HepG2 (cell line): ENCODE data around the gene CSK. TPM values are rescaled to one million over a fixed set of nuclear protein-coding genes. Genes with fewer than 3 reads are reported as not detected.

Experiments used
- ATF1 ChIP-seq: IDR thresholded peaks from 2 replicates; pipeline ENCODE4 v1.6.1; 2016; ENCODE audit warnings: mild to moderate bottlenecking, control low read depth
- GLMP ChIP-seq: sonication (generic); formaldehyde crosslinking; IDR thresholded peaks from 2 replicates; pipeline ENCODE4 v1.9.0; 2021; ENCODE audit warnings: missing genetic modification reagents, mild to moderate bottlenecking, borderline replicate concordance
- JARID2 ChIP-seq: sonication (generic); formaldehyde crosslinking; IDR thresholded peaks from 2 replicates; pipeline ENCODE4 v1.8.1; 2023; ENCODE audit warnings: missing genetic modification reagents, inconsistent platforms; ENCODE audit not compliant: insufficient replicate concordance
- KLF11 ChIP-seq: IDR thresholded peaks from 2 replicates; pipeline ENCODE4 v1.6.1; 2016; ENCODE audit warnings: missing compliant biosample characterization
- KLF15 ChIP-seq: sonication (generic); formaldehyde crosslinking; IDR thresholded peaks from 2 replicates; pipeline ENCODE4 v1.8.1; 2023; ENCODE audit warnings: borderline replicate concordance, mild to moderate bottlenecking, inconsistent platforms, missing genetic modification reagents, mixed read lengths
- MXD4 ChIP-seq: IDR thresholded peaks from 2 replicates; pipeline ENCODE4 v1.6.1; 2016; ENCODE audit warnings: mild to moderate bottlenecking, missing biosample characterization, missing genetic modification reagents
- MXI1 ChIP-seq: IDR thresholded peaks from 3 replicates; pipeline ENCODE4 v1.6.1; 2012; ENCODE audit warnings: low read depth, low read length, inconsistent platforms, borderline replicate concordance
- REST ChIP-seq, 2 experiments: IDR thresholded peaks; 2 replicates each; pipeline ENCODE4 v1.6.1; 2011 to 2012; ENCODE audit warnings: low read length in 2 of 2, borderline replicate concordance in 1 of 2, low read depth in 1 of 2, mild to moderate bottlenecking in 1 of 2, moderate library complexity in 1 of 2
- SALL1 ChIP-seq: sonication (generic); formaldehyde crosslinking; IDR thresholded peaks from 2 replicates; pipeline ENCODE4 v1.8.0; 2022; ENCODE audit warnings: mild to moderate bottlenecking, missing genetic modification reagents
- SAP130 ChIP-seq: IDR thresholded peaks from 2 replicates; pipeline ENCODE4 v1.6.1; 2016; ENCODE audit warnings: low read depth
- UBTF ChIP-seq: sonication (generic); formaldehyde crosslinking; IDR thresholded peaks from 2 replicates; pipeline ENCODE4 v1.4.0; 2020; ENCODE audit warnings: mild to moderate bottlenecking, missing genetic modification reagents
- ZMAT3 ChIP-seq: sonication (generic); formaldehyde crosslinking; conservative IDR thresholded peaks from 2 replicates; pipeline ENCODE4 v1.7.0; 2021; ENCODE audit warnings: missing genetic modification reagents
- ZNF33B ChIP-seq: sonication (generic); formaldehyde crosslinking; IDR thresholded peaks from 2 replicates; pipeline ENCODE4 v1.5.1; 2020; ENCODE audit warnings: mild to moderate bottlenecking, missing genetic modification reagents
- ZNF577 ChIP-seq: sonication (generic); formaldehyde crosslinking; IDR thresholded peaks from 2 replicates; pipeline ENCODE4 v1.4.0; 2020; ENCODE audit warnings: mild to moderate bottlenecking, low read depth, missing genetic modification reagents, borderline replicate concordance
- ZNF615 ChIP-seq: sonication (generic); formaldehyde crosslinking; IDR thresholded peaks from 2 replicates; pipeline ENCODE4 v1.5.0; 2020; ENCODE audit warnings: mild to moderate bottlenecking, missing genetic modification reagents, borderline replicate concordance
- ZNF768 ChIP-seq: sonication (generic); formaldehyde crosslinking; IDR thresholded peaks from 2 replicates; pipeline ENCODE4 v1.4.0; 2020; ENCODE audit warnings: missing genetic modification reagents
- ZNF782 ChIP-seq: sonication (generic); formaldehyde crosslinking; IDR thresholded peaks from 2 replicates; pipeline ENCODE4 v1.4.0; 2020; ENCODE audit warnings: missing genetic modification reagents, mild to moderate bottlenecking, borderline replicate concordance
- polyA plus RNA-seq, 8 experiments: library from polyadenylated mRNA; depleted of rRNA in 3 of 8; stranded (reverse) in 7 of 8; unstranded in 1 of 8; fragments of >200 nt; fragmentation: Illumina TruSeq in 4 of 8; extraction: Trizol in 4 of 8; gene quantifications; 2 replicates each; pipeline versions ENCODE4 v1.2.1 to v1.2.3, GENCODE V29; 2011 to 2016; ENCODE audit warnings: low read depth in 4 of 8, missing spikeins in 1 of 8, mixed read lengths in 1 of 8; ENCODE audit not compliant: insufficient read depth in 1 of 8
- total RNA-seq, 5 experiments: library from RNA; depleted of rRNA; stranded (reverse); fragments of >200 nt; fragmentation: Illumina TruSeq; extraction: Trizol; gene quantifications; 2 replicates each; pipeline ENCODE4 v1.2.3, GENCODE V29; 2016; ENCODE audit warnings: low read depth in 1 of 5
- TF ChIP-seq, protein P1 (sequence below): sonication (generic); formaldehyde crosslinking; IDR thresholded peaks from 2 replicates; pipeline ENCODE4 v1.8.0; 2022; ENCODE audit warnings: low read depth, missing genetic modification reagents
- TF ChIP-seq, protein P2 (sequence below): sonication (generic); formaldehyde crosslinking; IDR thresholded peaks from 2 replicates; pipeline ENCODE4 v1.5.0; 2020; ENCODE audit warnings: mild to moderate bottlenecking, missing genetic modification reagents

The CSK gene
- total and polyA plus RNA-seq, 2 of the 13 experiments (the other 11 are each of a cell fraction or from before 2014, with no cell fraction given), result 12.5 to 21.3 TPM

DNA sequence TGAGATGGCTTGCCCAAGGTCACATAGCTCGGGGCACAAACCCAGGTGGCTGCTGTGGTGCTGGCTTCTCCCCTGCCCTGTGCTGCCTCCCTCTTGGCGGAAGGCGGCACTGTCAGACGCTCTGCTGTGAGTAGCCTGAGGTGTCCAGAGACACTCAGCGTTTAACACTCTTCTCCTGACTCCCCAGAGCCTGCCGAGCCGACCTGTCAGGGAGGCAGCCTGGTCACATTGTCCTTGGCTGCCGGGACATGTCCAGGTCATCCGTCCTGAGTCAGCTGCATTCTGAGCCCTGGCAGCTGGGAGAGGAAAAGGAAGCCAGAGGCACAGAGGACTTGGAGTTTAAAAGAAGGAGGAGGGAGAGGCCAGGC is 35.5 kb downstream of the CSK start (continued):
- TF ChIP-seq, protein P1, sequence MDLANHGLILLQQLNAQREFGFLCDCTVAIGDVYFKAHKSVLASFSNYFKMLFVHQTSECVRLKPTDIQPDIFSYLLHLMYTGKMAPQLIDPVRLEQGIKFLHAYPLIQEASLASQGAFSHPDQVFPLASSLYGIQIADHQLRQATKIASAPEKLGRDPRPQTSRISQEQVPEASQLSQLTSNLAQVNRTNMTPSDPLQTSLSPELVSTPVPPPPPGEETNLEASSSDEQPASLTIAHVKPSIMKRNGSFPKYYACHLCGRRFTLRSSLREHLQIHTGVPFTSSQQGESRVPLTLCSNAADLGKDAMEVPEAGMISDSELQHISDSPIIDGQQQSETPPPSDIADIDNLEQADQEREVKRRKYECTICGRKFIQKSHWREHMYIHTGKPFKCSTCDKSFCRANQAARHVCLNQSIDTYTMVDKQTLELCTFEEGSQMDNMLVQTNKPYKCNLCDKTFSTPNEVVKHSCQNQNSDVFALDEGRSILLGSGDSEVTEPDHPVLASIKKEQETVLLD (CRISPR knock-in tag), result no peak
- no peak for TF ChIP-seq REST (IDR thresholded peaks at IDR 0.05; ENCODE audit: borderline replicate concordance in 1 of 2, low read depth in 1 of 2, low read length in 2 of 2)
- no peak for TF ChIP-seq ZNF615
- peak; percentile 59; the same call in 1 of the 2 replicates for TF ChIP-seq UBTF
- 0 out of 2 replicates have a peak, but pooled peaks have one; percentile 23 for TF ChIP-seq SALL1 (CRISPR knock-in tag)
- no peak for TF ChIP-seq KLF15 (CRISPR knock-in tag)
- TF ChIP-seq ZNF577 (CRISPR knock-in tag), result no peak
- TF ChIP-seq MXI1, result no peak; the same call in 2 of the 3 replicates
- peak; percentile 64; the same call in 1 of the 2 replicates for TF ChIP-seq ZNF768 (CRISPR knock-in tag)
- no peak for TF ChIP-seq GLMP
- peak; percentile 67; the same call in 1 of the 2 replicates for TF ChIP-seq SAP130 (CRISPR knock-in tag)
- TF ChIP-seq KLF11 (CRISPR knock-in tag), result no peak
- TF ChIP-seq ZMAT3 (CRISPR knock-in tag), result no peak
- no peak for TF ChIP-seq ZNF33B (CRISPR knock-in tag)
- TF ChIP-seq, protein P2, sequence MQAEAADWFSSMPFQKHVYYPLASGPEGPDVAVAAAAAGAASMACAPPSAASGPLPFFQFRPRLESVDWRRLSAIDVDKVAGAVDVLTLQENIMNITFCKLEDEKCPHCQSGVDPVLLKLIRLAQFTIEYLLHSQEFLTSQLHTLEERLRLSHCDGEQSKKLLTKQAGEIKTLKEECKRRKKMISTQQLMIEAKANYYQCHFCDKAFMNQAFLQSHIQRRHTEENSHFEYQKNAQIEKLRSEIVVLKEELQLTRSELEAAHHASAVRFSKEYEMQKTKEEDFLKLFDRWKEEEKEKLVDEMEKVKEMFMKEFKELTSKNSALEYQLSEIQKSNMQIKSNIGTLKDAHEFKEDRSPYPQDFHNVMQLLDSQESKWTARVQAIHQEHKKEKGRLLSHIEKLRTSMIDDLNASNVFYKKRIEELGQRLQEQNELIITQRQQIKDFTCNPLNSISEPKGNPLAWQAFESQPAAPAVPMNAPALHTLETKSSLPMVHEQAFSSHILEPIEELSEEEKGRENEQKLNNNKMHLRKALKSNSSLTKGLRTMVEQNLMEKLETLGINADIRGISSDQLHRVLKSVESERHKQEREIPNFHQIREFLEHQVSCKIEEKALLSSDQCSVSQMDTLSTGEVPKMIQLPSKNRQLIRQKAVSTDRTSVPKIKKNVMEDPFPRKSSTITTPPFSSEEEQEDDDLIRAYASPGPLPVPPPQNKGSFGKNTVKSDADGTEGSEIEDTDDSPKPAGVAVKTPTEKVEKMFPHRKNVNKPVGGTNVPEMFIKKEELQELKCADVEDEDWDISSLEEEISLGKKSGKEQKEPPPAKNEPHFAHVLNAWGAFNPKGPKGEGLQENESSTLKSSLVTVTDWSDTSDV (CRISPR knock-in tag), result no peak
- no peak for TF ChIP-seq JARID2
- no peak for TF ChIP-seq ATF1 (CRISPR knock-in tag)
- TF ChIP-seq ZNF782 (CRISPR knock-in tag), result 0 out of 2 replicates have a peak, but pooled peaks have one; percentile 48
- peak; percentile 29; the same call in 1 of the 2 replicates for TF ChIP-seq MXD4 (CRISPR knock-in tag)
